ENCODE data around the gene APBB1. TPM values are rescaled to one million over a fixed set of nuclear protein-coding genes. Genes with fewer than 3 reads are reported as not detected.

The APBB1 gene
- polyA plus RNA-seq, 2 of the 4 experiments (the other 2 are of a cell fraction), result 13.6 to 16.4 TPM

DNA sequence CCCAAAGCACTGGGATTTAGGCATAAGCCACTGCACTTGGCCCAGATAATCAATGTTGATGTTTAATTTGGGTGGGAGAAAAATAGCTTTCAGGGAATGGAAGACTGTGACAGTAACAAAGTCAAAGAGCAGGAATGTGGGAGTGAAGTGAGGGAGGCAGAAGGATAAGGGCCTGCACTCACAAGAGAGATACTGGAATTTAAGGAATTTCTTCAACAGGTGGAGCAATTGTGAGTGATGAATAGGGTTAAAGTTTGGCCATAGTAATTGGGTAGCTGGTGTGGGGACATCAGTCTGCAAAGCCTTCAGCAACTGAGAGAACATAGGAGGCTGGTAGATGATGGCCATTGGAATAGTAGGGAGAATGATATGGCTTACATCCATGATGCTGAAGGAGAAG is 8.6 kb upstream of the APBB1 start (continued):
- TF ChIP-seq FOSB (CRISPR knock-in tag; IDR thresholded peaks at IDR 0.05), result no peak

DNA sequence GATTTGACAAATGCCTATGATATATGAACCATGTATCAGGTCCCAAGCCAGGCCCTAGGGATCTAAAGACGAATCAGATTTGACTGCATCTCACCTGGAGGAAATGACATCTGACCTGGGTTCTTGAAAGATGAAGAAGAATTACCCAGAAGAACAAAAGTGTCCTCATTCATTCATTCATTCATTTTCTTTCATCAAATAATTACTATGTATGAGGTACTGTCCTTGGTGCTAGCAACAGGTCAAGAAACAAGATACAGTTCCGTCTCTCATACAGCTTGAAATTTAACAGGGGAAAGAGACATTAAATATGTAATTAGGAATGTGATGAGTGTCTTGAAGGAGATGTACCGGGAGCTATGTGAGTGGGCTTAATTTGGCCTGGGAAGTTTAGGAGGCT is 1.8 kb upstream of the APBB1 start:
- POLR2A ChIA-PET, result no interaction called here
- Histone ChIP-seq H3K4me1 (peaks cover 6% of the 10 kb centered on the region), H3K27ac (no peak overlapping the region), H3K4me2 (no peak overlapping the region), H3K4me3 (no peak overlapping the region), H3K9me3 (no peaks in the 10 kb centered on the region)
- TF ChIP-seq, protein P1, sequence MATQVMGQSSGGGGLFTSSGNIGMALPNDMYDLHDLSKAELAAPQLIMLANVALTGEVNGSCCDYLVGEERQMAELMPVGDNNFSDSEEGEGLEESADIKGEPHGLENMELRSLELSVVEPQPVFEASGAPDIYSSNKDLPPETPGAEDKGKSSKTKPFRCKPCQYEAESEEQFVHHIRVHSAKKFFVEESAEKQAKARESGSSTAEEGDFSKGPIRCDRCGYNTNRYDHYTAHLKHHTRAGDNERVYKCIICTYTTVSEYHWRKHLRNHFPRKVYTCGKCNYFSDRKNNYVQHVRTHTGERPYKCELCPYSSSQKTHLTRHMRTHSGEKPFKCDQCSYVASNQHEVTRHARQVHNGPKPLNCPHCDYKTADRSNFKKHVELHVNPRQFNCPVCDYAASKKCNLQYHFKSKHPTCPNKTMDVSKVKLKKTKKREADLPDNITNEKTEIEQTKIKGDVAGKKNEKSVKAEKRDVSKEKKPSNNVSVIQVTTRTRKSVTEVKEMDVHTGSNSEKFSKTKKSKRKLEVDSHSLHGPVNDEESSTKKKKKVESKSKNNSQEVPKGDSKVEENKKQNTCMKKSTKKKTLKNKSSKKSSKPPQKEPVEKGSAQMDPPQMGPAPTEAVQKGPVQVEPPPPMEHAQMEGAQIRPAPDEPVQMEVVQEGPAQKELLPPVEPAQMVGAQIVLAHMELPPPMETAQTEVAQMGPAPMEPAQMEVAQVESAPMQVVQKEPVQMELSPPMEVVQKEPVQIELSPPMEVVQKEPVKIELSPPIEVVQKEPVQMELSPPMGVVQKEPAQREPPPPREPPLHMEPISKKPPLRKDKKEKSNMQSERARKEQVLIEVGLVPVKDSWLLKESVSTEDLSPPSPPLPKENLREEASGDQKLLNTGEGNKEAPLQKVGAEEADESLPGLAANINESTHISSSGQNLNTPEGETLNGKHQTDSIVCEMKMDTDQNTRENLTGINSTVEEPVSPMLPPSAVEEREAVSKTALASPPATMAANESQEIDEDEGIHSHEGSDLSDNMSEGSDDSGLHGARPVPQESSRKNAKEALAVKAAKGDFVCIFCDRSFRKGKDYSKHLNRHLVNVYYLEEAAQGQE (IDR thresholded peaks at IDR 0.05), result peak; percentile 78
- TF ChIP-seq POLR2AphosphoS2 (conservative IDR thresholded peaks at IDR 0.05; ENCODE audit: low read length), result no peak
- no peak for FAIRE-seq
- CTCF ChIA-PET, result interaction anchor here (1.8 to 2.8 kb wide), 2 partner anchors 18 to 23 kb away, joined by 7 to 10 read pairs; no protein-coding TSS in a partner anchor
- WGBS (ENCODE audit: missing lambda C conversion rate), result 87% methylated on average over 3 of the region's 3 CpGs
- no peak for DNase-seq (ENCODE audit: low read depth in 1 of 2, low spot score in 1 of 2)
- ATAC-seq, result no peak

DNA sequence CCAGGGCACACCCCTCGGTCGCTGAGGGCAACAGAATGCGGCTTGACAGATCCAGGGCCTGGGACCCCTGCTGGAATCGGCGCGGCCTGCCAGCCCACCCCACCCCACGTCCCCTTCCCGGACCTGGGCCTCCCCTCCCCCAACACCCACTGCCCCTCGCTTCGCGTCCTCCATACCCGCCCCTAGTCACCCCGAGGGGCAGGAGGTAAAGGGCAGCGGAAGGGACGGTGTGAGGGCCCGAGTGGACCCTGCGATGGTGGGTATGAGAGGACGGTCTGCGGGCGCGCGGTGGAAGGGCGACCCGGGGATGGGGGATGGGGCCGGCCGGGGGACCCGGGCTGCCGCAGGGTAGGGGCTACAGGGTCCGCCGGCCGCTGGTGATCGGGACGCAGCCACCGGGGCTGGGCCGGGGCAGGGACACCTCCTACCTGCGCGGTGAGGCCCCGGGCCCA is 311 bp downstream of the APBB1 start:
- Histone ChIP-seq H3K4me3 (peak overlapping the region; percentile 74), H3K4me2 (peak overlapping the region; percentile 76), H3K4me1 (peaks cover 6% of the 10 kb centered on the region), H3K9me3 (no peaks in the 10 kb centered on the region), H3K27ac (peak overlapping the region; percentile 85 to 95)
- ChIA-PET POLR2A (interaction anchor here (0.6 to 2.0 kb wide), 21 partner anchors 8 to 265 kb away, joined by 3 to 26 read pairs (median 4); partner anchors contain the start of genes ARFIP2, MRPL17, SMPD1 and TIMM10B), CTCF (interaction anchor here (0.6 to 2.8 kb wide), 9 partner anchors 8 to 54 kb away, joined by 3 to 10 read pairs (median 4); partner anchors contain the start of gene HPX)
- no peak for FAIRE-seq
- DNase-seq (ENCODE audit: low read depth in 1 of 2, low spot score in 1 of 2), result no peak
- ATAC-seq, result peak; percentile 57 to 62
- TF ChIP-seq PHF8 (IDR thresholded peaks at IDR 0.05; ENCODE audit: borderline replicate concordance, low read depth) (0 out of 2 replicates have a peak, but pooled peaks have one; percentile 58), MYC (IDR thresholded peaks at IDR 0.05; ENCODE audit: borderline replicate concordance, low read length) (no peak), HOXA7 (CRISPR knock-in tag; IDR thresholded peaks at IDR 0.05) (no peak)
- WGBS (ENCODE audit: missing lambda C conversion rate), result 89% methylated on average over 3 of the region's 38 CpGs

DNA sequence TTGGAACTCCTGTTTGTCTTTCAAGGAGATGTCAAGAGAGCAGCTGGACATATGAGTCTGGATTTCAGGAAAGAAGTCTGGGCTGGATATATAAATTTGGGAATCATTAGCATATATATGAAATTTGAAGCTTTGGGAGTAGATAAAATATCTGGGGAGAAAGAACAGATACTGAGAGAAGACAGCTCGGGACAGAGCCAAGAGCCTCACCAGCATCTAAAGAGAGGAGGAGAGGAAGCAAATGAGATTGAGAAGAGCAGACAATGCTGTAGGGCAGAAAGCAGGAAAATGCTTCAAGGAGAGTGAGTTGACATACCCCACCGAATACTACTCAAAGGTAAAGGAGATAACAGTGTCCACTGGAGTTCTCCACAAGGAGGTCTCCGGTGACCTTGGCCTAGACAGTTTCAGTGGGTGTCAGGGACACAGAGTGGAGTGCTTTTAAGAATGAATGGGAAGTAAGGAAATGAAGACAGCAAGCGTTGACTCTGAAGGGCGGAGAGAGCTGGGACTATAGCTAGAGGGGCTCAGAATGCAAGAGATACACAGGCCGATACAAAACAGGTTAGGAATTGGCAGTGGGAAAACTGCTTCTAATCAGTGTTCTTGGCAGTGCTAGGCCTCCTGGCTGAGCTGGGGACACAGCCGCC is 862 bp downstream of the APBB1 start:
- DNase-seq (ENCODE audit: low read depth in 1 of 2, low spot score in 1 of 2) (no peak), ATAC-seq (peak; percentile 5 to 52; a peak in 3 of 6 replicates), FAIRE-seq (no peak)
- H3K9me3 ChIP-seq, result no peaks in the 10 kb centered on the region
- H3K27ac ChIP-seq, result peak overlapping the region; percentile 85 to 95; a peak in 4 of 6 replicates
- no peak for TF ChIP-seq FOXS1 (CRISPR knock-in tag; IDR thresholded peaks at IDR 0.05)
- TF ChIP-seq MAFK (IDR thresholded peaks at IDR 0.05; ENCODE audit: partially characterized antibody), result no peak
- no peak for TF ChIP-seq BHLHE40 (IDR thresholded peaks at IDR 0.05; ENCODE audit: low read depth, low read length)
- TF ChIP-seq PHF8 (IDR thresholded peaks at IDR 0.05; ENCODE audit: borderline replicate concordance, low read depth), result no peak
- no peak for TF ChIP-seq EHMT2 (IDR thresholded peaks at IDR 0.05; ENCODE audit: low read depth)
- no peak for TF ChIP-seq SMC3 (IDR thresholded peaks at IDR 0.05)
- no peak for TF ChIP-seq JUNB (IDR thresholded peaks at IDR 0.05)
- TF ChIP-seq, protein P2, sequence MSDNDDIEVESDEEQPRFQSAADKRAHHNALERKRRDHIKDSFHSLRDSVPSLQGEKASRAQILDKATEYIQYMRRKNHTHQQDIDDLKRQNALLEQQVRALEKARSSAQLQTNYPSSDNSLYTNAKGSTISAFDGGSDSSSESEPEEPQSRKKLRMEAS (IDR thresholded peaks at IDR 0.05), result no peak
- TF ChIP-seq CHD4 (IDR thresholded peaks at IDR 0.05; ENCODE audit: borderline replicate concordance), result no peak
- TF ChIP-seq, protein P3, sequence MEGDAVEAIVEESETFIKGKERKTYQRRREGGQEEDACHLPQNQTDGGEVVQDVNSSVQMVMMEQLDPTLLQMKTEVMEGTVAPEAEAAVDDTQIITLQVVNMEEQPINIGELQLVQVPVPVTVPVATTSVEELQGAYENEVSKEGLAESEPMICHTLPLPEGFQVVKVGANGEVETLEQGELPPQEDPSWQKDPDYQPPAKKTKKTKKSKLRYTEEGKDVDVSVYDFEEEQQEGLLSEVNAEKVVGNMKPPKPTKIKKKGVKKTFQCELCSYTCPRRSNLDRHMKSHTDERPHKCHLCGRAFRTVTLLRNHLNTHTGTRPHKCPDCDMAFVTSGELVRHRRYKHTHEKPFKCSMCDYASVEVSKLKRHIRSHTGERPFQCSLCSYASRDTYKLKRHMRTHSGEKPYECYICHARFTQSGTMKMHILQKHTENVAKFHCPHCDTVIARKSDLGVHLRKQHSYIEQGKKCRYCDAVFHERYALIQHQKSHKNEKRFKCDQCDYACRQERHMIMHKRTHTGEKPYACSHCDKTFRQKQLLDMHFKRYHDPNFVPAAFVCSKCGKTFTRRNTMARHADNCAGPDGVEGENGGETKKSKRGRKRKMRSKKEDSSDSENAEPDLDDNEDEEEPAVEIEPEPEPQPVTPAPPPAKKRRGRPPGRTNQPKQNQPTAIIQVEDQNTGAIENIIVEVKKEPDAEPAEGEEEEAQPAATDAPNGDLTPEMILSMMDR (IDR thresholded peaks at IDR 0.05), result no peak
- TF ChIP-seq MAZ (IDR thresholded peaks at IDR 0.05; ENCODE audit: borderline replicate concordance, low read depth, low read length), result no peak
- TF ChIP-seq NR3C1 (IDR thresholded peaks at IDR 0.05), result no peak
- no peak for TF ChIP-seq NPAS2 (CRISPR knock-in tag; IDR thresholded peaks at IDR 0.05; ENCODE audit: borderline replicate concordance)
- TF ChIP-seq RNF2 (IDR thresholded peaks at IDR 0.05; ENCODE audit: borderline replicate concordance, low read depth), result no peak
- no peak for TF ChIP-seq GATA3 (IDR thresholded peaks at IDR 0.05; ENCODE audit: borderline replicate concordance)
- peak overlapping the region; percentile 76 for H3K4me2 ChIP-seq
- H3K4me1 ChIP-seq, result peaks cover 6% of the 10 kb centered on the region
- ChIA-PET POLR2A (interaction anchor here (1.1 to 1.7 kb wide), 2 partner anchors 34 to 39 kb away, joined by 4 to 10 read pairs; no protein-coding TSS in a partner anchor), CTCF (interaction anchor here (1.0 to 2.8 kb wide), 5 partner anchors 8 to 55 kb away, joined by 3 to 10 read pairs (median 4); no protein-coding TSS in a partner anchor)
- H3K4me3 ChIP-seq, result peak overlapping the region; percentile 74
- 91% methylated on average over 7 of the region's 7 CpGs for WGBS (ENCODE audit: missing lambda C conversion rate)

Data from A549 (cell line).